ENCODE results near the gene RPUSD1. TPM values are rescaled to one million over a fixed set of nuclear protein-coding genes. Genes with fewer than 3 reads are reported as not detected.
"Not testable (repeated sequence)": the region's sequence is repeated elsewhere in the genome, so short reads cannot be mapped to it uniquely, and the experiment has no call there.

Gene RPUSD1
- total RNA-seq, 4 donors from 2014 or later = 16.1 to 71.4 (median 24.8) TPM

GRCh38 chr16:743794-744500 lies 44.2 kb downstream of the RPUSD1 start:
- Histone ChIP-seq H3K27ac (no peak overlapping the region), H3K4me1 (peaks cover 7 to 17% (median 14%) of the 10 kb centered on the region in 4 donors), H3K27me3 (peaks cover 8% of the 10 kb centered on the region), H3K36me3 (no peaks in the 10 kb centered on the region), H3K4me3 (no peak overlapping the region), H3K9me3 (no peaks in the 10 kb centered on the region)
- intact Hi-C loops (cut with DNase I; ENCODE audit: low total_unique reads) = no loop called here
- 83% methylated on average over 21 of the region's 21 CpGs; no CpG with 5 or more reads in 1 of the 2 donors for WGBS, 2 donors (ENCODE audit: low coverage in 1 of 2)
- no peak for TF ChIP-seq POLR2AphosphoS5 (IDR thresholded peaks at IDR 0.05)
- no peak for TF ChIP-seq EP300 (IDR thresholded peaks at IDR 0.05; ENCODE audit: low read depth)
- no peak for TF ChIP-seq CTCF (IDR thresholded peaks at IDR 0.05)
- TF ChIP-seq POLR2A (IDR thresholded peaks at IDR 0.05) = no peak
- DNase-seq = no peak
- in situ Hi-C loops (cut with MboI; ENCODE audit: low pct_ligation_motif_present in 1 of 4, low pct_unique_long_range_greater_than_20kb in 1 of 4, low sequenced_read_pairs in 3 of 4) = no loop called here

GRCh38 chr16:742894-743293 lies 45.3 kb downstream of the RPUSD1 start:
- intact Hi-C loops (cut with DNase I; ENCODE audit: low total_unique reads); H3K4me3 ChIP-seq; H3K9me3 ChIP-seq; H3K36me3 ChIP-seq; DNase-seq; H3K27me3 ChIP-seq; H3K27ac ChIP-seq; in situ Hi-C loops (cut with MboI; ENCODE audit: low pct_ligation_motif_present in 1 of 4, low pct_unique_long_range_greater_than_20kb in 1 of 4, low sequenced_read_pairs in 3 of 4): not testable (repeated sequence)
- 70 to 83% methylated on average over 2 to 14 of the region's 14 CpGs for WGBS, 2 donors (ENCODE audit: low coverage in 1 of 2)
- H3K4me1 ChIP-seq = peaks cover 7 to 17% (median 14%) of the 10 kb centered on the region in 4 donors

- in situ Hi-C loops (cut with MboI; ENCODE audit: low pct_ligation_motif_present in 1 of 4, low pct_unique_long_range_greater_than_20kb in 1 of 4, low sequenced_read_pairs in 3 of 4) = no loop called here
- WGBS, 2 donors (ENCODE audit: low coverage in 1 of 2) = 90% methylated on average over 15 of the region's 15 CpGs; no CpG with 5 or more reads in 1 of the 2 donors
- TF ChIP-seq CTCF (IDR thresholded peaks at IDR 0.05) (no peak), POLR2AphosphoS5 (IDR thresholded peaks at IDR 0.05) (no peak), EP300 (IDR thresholded peaks at IDR 0.05; ENCODE audit: low read depth) (no peak), POLR2A (IDR thresholded peaks at IDR 0.05) (no peak)
These were observed 46.1 kb downstream of the RPUSD1 start for GRCh38 chr16:741986-742629.

GRCh38 chr16:740764-741505 lies 47.2 kb downstream of the RPUSD1 start, which contains the start of gene CIAO3:
TSS of gene CIAO3 (minus strand) at chr16:740997. CDS start at chr16:740985, 12 bp downstream.
- 2% methylated on average over 61 of the region's 79 CpGs; no CpG with 5 or more reads in 1 of the 2 donors for WGBS, 2 donors (ENCODE audit: low coverage in 1 of 2)
- in situ Hi-C loops (cut with MboI; ENCODE audit: low pct_ligation_motif_present in 1 of 4, low pct_unique_long_range_greater_than_20kb in 1 of 4, low sequenced_read_pairs in 3 of 4) = no loop called here

More at GRCh38 chr16:741986-742629, 46.1 kb downstream of the RPUSD1 start:
- DNase-seq = no peak
- Histone ChIP-seq H3K4me3 (no peak overlapping the region), H3K9me3 (no peaks in the 10 kb centered on the region), H3K27ac (no peak overlapping the region), H3K4me1 (peaks cover 7 to 20% (median 14%) of the 10 kb centered on the region in 4 donors), H3K36me3 (no peaks in the 10 kb centered on the region), H3K27me3 (peaks cover 3% of the 10 kb centered on the region)
- intact Hi-C loops (cut with DNase I; ENCODE audit: low total_unique reads) = loop anchor here (2.0 kb wide), 1 partner anchor 29 kb away; no protein-coding TSS in a partner anchor

More at GRCh38 chr16:740764-741505, 47.2 kb downstream of the RPUSD1 start, which contains the start of gene CIAO3:
- Histone ChIP-seq H3K4me1 (peaks cover 7 to 20% (median 14%) of the 10 kb centered on the region in 4 donors), H3K36me3 (no peaks in the 10 kb centered on the region), H3K27ac (peak within 1 kb of the TSS; percentile 75 to 87 (median 81)), H3K27me3 (peaks cover 3% of the 10 kb centered on the region), H3K9me3 (no peaks in the 10 kb centered on the region), H3K4me3 (peak within 1 kb of the TSS; percentile 78 to 86 (median 84))
- DNase-seq = peak; percentile 91
- intact Hi-C loops (cut with DNase I; ENCODE audit: low total_unique reads) = loop anchor here (2.0 kb wide), 1 partner anchor 28 kb away; no protein-coding TSS in a partner anchor
- TF ChIP-seq POLR2A (IDR thresholded peaks at IDR 0.05) (peak; percentile 83), CTCF (IDR thresholded peaks at IDR 0.05) (peak; percentile 79 to 99 (median 97)), EP300 (IDR thresholded peaks at IDR 0.05; ENCODE audit: low read depth) (no peak), POLR2AphosphoS5 (IDR thresholded peaks at IDR 0.05) (peak; percentile 95 to 99 (median 99))

Data from transverse colon (tissue), 4 donors.